ENCODE measurements around the gene KCNK4. TPM values are rescaled to one million over a fixed set of nuclear protein-coding genes. Genes with fewer than 3 reads are reported as not detected.

Gene KCNK4
- total and polyA plus RNA-seq, 7 donors, result 0.71 TPM; not detected in 6

GRCh38 chr11:64344787-64345186 is 53.7 kb downstream of the KCNK4 start:
- no peak for DNase-seq
- Histone ChIP-seq H3K27me3 (no peaks in the 10 kb centered on the region), H3K27ac (no peak overlapping the region), H3K4me3 (no peak overlapping the region), H3K36me3 (no peaks in the 10 kb centered on the region), H3K4me1 (peaks cover 0 to 24% (median 12%) of the 10 kb centered on the region in 4 donors), H3K9me3 (no peaks in the 10 kb centered on the region)
- TF ChIP-seq CTCF (IDR thresholded peaks at IDR 0.05), result no peak
- TF ChIP-seq POLR2AphosphoS5 (IDR thresholded peaks at IDR 0.05), result no peak
- TF ChIP-seq EP300 (IDR thresholded peaks at IDR 0.05), result no peak
- TF ChIP-seq POLR2A (IDR thresholded peaks at IDR 0.05), result no peak
- 96 to 97% methylated on average over 28 of the region's 28 CpGs for WGBS, 2 donors
- intact Hi-C loops (cut with DNase I), result no loop called here

- intact Hi-C loops (cut with DNase I), result no loop called here
- no peaks in the 10 kb centered on the region for H3K9me3 ChIP-seq
- no peaks in the 10 kb centered on the region for H3K27me3 ChIP-seq
- peaks cover 0 to 11% (median 4%) of the 10 kb centered on the region in 4 donors for H3K4me1 ChIP-seq
- WGBS, 2 donors, result 88 to 91% methylated on average over 12 of the region's 12 CpGs
- H3K27ac ChIP-seq, result no peak overlapping the region
- DNase-seq, result no peak
- TF ChIP-seq CTCF (IDR thresholded peaks at IDR 0.05) (no peak), POLR2A (IDR thresholded peaks at IDR 0.05) (no peak), EP300 (IDR thresholded peaks at IDR 0.05) (no peak), POLR2AphosphoS5 (IDR thresholded peaks at IDR 0.05) (no peak)
- H3K36me3 ChIP-seq, result no peaks in the 10 kb centered on the region
- H3K4me3 ChIP-seq, result no peak overlapping the region
Measured at GRCh38 chr11:64347193-64347867, 56.2 kb downstream of the KCNK4 start.

GRCh38 chr11:64348383-64349024 is 57.4 kb downstream of the KCNK4 start:
- Histone ChIP-seq H3K9me3 (no peaks in the 10 kb centered on the region), H3K27me3 (no peaks in the 10 kb centered on the region), H3K36me3 (no peaks in the 10 kb centered on the region), H3K4me1 (no peaks in the 10 kb centered on the region), H3K27ac (no peak overlapping the region), H3K4me3 (no peak overlapping the region)
- intact Hi-C loops (cut with DNase I), result no loop called here
- no peak for DNase-seq
- 48 to 80% methylated on average over 14 of the region's 14 CpGs for WGBS, 2 donors
- no peak for TF ChIP-seq POLR2A (IDR thresholded peaks at IDR 0.05)
- no peak for TF ChIP-seq EP300 (IDR thresholded peaks at IDR 0.05)
- no peak for TF ChIP-seq POLR2AphosphoS5 (IDR thresholded peaks at IDR 0.05)
- TF ChIP-seq CTCF (IDR thresholded peaks at IDR 0.05), result no peak

- TF ChIP-seq POLR2A (IDR thresholded peaks at IDR 0.05), result no peak
- no peak for TF ChIP-seq CTCF (IDR thresholded peaks at IDR 0.05)
- no peak for TF ChIP-seq POLR2AphosphoS5 (IDR thresholded peaks at IDR 0.05)
- TF ChIP-seq EP300 (IDR thresholded peaks at IDR 0.05), result no peak
- WGBS, 2 donors, result 83 to 93% methylated on average over 7 of the region's 7 CpGs
Measured at GRCh38 chr11:64349025-64349387, 57.9 kb downstream of the KCNK4 start.

More at GRCh38 chr11:64349025-64349387, 57.9 kb downstream of the KCNK4 start:
- intact Hi-C loops (cut with DNase I), result no loop called here
- H3K9me3 ChIP-seq, result no peaks in the 10 kb centered on the region
- no peak overlapping the region for H3K4me3 ChIP-seq
- H3K4me1 ChIP-seq, result no peaks in the 10 kb centered on the region
- no peaks in the 10 kb centered on the region for H3K36me3 ChIP-seq
- no peak for DNase-seq
- H3K27me3 ChIP-seq, result no peaks in the 10 kb centered on the region
- H3K27ac ChIP-seq, result no peak overlapping the region
